Esophagus squamous epithelium (tissue), 4 donors: ENCODE results near the gene WNT5A.

Source experiments
- CTCF ChIP-seq, 6 experiments: fragments of 450-650 bp in 4 of 6; fragments of 200-600 bp in 2 of 6; sonication (generic) in 2 of 6; IDR thresholded peaks; one replicate each; pipeline ENCODE4 v1.5.1; 2016 to 2019; ENCODE audit warnings: antibody characterized with exemption in 6 of 6, mild to moderate bottlenecking in 4 of 6, moderate library complexity in 4 of 6
- POLR2A ChIP-seq, 4 donors: fragments of 450-650 bp; IDR thresholded peaks; one replicate each; pipeline ENCODE4 v1.6.1; 2017; ENCODE audit warnings: antibody characterized with exemption in 4 of 4, mild to moderate bottlenecking in 4 of 4, moderate library complexity in 3 of 4

- TF ChIP-seq POLR2A (IDR thresholded peaks at IDR 0.05) (peak in 1 of 4 donors; percentile 22), CTCF (IDR thresholded peaks at IDR 0.05) (no peak)
Observed at GRCh38 chr3:55488398-55489055, 1.4 kb upstream of the WNT5A start.
